ENCODE measurements around the gene NBPF14.
"Not testable (repeated sequence)": the region's sequence is repeated elsewhere in the genome, so short reads cannot be mapped to it uniquely, and the experiment has no call there.

The NBPF14 gene, protein sequence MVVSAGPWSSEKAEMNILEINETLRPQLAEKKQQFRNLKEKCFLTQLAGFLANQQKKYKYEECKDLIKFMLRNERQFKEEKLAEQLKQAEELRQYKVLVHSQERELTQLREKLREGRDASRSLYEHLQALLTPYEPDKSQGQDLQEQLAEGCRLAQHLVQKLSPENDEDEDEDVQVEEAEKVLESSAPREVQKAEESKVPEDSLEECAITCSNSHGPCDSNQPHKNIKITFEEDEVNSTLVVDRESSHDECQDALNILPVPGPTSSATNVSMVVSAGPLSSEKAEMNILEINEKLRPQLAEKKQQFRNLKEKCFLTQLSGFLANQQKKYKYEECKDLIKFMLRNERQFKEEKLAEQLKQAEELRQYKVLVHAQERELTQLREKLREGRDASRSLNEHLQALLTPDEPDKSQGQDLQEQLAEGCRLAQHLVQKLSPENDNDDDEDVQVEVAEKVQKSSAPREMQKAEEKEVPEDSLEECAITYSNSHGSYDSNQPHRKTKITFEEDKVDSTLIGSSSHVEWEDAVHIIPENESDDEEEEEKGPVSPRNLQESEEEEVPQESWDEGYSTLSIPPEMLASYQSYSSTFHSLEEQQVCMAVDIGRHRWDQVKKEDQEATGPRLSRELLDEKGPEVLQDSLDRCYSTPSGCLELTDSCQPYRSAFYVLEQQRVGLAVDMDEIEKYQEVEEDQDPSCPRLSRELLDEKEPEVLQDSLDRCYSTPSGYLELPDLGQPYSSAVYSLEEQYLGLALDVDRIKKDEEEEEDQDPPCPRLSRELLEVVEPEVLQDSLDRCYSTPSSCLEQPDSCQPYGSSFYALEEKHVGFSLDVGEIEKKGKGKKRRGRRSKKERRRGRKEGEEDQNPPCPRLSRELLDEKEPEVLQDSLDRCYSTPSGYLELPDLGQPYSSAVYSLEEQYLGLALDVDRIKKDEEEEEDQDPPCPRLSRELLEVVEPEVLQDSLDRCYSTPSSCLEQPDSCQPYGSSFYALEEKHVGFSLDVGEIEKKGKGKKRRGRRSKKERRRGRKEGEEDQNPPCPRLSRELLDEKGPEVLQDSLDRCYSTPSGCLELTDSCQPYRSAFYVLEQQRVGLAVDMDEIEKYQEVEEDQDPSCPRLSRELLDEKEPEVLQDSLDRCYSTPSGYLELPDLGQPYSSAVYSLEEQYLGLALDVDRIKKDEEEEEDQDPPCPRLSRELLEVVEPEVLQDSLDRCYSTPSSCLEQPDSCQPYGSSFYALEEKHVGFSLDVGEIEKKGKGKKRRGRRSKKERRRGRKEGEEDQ (N-terminal part only)

GRCh38 chr1:148595911-148596310 lies at the start of gene NBPF14:
Gene NBPF14 (minus strand): TSS chr1:148596011. CDS start chr1:148595717, 294 bp downstream.
- DNase-seq: not testable (repeated sequence)

DNA sequence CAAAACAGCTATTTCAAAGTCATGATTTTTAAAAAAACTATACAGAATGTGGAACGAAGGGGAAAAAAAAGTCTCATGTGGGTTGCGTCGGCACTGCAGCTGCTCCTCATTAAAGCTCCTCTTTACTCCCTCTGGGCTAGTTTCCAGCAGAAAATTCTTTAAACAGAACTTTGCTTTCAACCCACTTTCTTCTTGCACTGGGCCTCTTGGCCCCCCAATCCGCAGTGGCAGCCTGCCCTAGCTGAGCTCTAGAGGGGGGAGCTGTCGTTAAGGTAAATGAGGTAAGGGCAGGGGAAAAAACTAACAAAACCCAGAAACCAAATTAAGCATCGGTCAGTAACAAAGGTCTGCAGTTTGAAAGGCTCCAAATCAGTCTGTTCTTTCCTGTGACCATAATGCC lies 29.6 kb upstream of the NBPF14 start:
- DNase-seq: not testable (repeated sequence)

- not testable (repeated sequence) for DNase-seq
Observed at GRCh38 chr1:148618216-148618615, 22.4 kb upstream of the NBPF14 start.

DNA sequence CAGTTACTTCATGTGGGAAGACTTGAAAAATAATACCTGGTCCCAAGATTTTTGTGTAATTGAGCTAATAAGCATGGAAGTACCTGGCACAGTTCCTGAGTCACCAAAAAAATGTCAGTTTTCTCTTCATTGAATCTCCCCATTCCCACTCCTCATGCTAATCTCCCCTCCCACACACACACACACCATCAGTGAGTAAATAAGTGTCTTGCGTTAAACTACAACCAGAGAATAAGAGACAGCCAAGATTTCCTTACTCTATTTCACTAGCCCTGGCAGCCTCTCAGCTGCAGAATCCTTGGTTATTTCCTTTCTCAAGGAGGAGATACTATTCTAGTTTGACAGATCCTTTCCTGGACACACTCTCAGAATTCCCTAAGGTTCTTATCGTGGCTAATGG lies 9.5 kb upstream of the NBPF14 start:
- not testable (repeated sequence) for DNase-seq

DNA sequence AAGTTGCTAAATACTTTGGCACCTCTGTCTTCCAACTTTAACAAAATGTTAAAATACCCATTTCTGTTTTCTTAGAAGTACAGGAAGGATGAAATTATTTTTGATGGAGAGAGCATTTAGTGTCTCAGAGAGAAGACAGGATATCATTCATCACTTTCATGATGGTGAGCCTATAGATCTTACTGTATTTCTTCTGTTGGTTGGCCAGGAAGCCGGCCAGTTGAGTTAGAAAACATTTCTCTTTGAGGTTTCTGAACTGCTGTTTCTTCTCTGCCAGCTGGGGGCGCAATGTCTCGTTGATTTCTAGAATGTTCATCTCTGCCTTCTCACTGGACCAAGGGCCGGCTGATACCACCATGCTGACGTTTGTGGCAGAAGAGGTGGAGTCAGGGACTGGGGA lies 451 bp downstream of the NBPF14 start:
- DNase-seq: not testable (repeated sequence)

GRCh38 chr1:148591098-148591497 lies 4.7 kb downstream of the NBPF14 start:
- not testable (repeated sequence) for DNase-seq

DNA sequence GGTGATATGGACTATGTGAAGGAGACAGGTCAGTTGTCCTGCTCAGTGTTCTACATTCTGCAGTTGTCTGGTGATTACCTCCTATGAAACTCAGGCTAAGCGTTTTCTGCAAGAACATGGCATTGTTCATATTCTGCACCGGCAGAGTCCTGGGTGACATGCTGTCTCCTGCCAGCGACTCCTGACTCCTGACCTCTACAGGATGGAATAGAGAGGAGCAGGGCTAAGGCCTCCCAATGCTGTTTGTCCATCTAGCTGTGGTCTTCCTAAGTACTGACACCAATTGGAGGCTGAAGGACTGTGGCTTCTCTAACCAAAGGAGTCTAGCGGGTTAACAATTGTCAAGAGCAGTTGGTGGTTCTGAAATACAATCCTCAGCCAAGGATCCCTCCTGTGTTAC lies 63.7 kb downstream of the NBPF14 start:
- DNase-seq: not testable (repeated sequence)

DNA sequence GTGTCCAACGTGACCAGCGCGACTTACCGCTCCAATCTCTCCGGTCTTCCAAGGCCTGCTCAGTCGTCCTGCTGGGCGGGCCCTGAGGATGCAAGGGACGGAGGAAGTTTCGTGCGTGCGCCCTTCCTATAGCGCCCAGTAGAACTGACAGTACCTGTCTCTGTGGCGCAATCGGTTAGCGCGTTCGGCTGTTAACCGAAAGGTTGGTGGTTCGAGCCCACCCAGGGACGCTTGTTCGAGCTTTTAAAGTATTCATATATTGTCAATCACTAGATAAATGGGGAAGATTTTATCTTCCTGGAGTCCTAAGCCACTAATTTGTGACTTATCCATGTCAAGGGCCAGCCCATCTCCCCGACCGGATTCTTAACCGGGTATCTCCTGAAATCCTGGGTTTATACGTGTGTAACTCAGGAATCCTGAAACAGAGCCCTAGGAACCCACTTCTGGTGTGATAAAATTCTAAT lies 66.7 kb downstream of the NBPF14 start:
- peak; percentile 76 for DNase-seq

GRCh38 chr1:148528591-148528990 lies 67.2 kb downstream of the NBPF14 start:
- DNase-seq: not testable (repeated sequence)

- DNase-seq: not testable (repeated sequence)
Observed at GRCh38 chr1:148526587-148526986, 69.2 kb downstream of the NBPF14 start.

GRCh38 chr1:148523205-148524144 lies 72.3 kb downstream of the NBPF14 start:
- DNase-seq: not testable (repeated sequence)

GRCh38 chr1:148522561-148523204 lies 73.1 kb downstream of the NBPF14 start:
- DNase-seq: peak; percentile 99

DNA sequence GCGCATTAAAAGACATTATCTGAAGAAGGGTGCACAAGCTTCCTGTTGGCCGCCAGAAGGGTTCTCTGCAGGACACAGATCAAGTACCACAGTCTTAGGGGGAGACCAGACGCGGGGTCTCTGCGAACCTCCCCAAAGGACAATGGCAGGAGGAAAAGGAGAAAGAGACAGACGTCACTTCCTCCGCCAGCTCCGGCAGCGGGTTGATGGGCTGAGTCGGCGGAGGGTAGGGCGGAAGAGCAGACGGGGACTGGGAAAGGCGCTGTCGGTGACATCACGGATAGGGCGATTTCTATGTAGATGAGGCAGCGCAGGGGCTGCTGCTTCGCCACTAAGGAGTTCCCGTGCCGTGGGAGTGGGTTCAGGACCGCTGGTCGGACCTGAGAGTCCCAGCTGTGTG lies 73.7 kb downstream of the NBPF14 start:
- DNase-seq: peak; percentile 89

- DNase-seq: not testable (repeated sequence)
Observed at GRCh38 chr1:148514310-148514709, 81.5 kb downstream of the NBPF14 start.

- DNase-seq: peak; percentile 50
Observed at GRCh38 chr1:148512571-148513184, 83.1 kb downstream of the NBPF14 start.

DNA sequence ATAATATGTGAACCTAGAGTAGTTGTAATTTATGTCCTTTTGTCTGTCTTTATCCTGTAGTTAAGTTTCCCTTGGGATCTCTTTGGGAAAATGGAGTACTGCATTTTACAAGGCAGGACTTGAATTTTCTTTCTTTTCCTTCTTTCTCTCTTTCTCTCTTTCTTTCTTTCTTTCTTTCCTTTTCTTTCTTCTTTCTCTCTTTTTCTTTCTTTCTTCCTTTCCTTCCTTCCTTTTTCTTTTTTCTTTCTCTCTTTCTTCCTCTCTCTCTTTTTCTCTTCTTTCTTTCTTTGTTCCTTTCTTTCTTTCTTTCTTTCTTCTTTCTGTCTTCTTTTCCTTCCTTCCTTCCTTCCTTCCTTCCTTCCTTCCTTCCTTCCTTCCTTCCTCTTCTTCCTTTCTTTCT lies 101.9 kb downstream of the NBPF14 start:
- DNase-seq: not testable (repeated sequence)

DNA sequence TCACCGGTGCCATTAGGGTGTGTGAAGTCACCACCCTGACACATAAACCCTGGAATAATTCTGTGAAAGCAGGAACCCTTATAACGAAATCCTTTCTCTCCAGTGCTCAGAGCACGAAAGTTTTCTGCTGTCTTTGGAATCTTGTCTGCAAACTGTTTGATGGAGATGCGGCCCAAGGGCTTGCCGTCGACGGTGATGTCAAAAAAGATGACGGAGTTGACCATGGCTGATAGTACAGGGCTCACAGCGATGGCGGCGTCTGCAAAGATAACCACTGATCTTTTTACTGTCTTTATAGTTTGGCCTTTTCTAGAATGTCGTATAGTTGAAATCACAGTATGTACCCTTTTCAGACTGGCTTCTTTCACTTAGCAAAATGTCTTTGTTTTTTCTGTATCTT lies 112.8 kb downstream of the NBPF14 start, which contains the start of gene PPIAL4G:
TSS of gene PPIAL4G (minus strand) at position 274 of the 400 bp plus-strand sequence. CDS start at position 224, 50 bp downstream.
- not testable (repeated sequence) for DNase-seq

Data from fibroblast of skin of right quadriceps (primary cell).